Mammary microvascular endothelial cell (primary cell): Measurements from ENCODE around the gene FANCI. TPM values are rescaled to one million over a fixed set of nuclear protein-coding genes. Genes with fewer than 3 reads are reported as not detected.

Experiments used
- total RNA-seq: library from RNA; depleted of rRNA; stranded (reverse); fragments of >200 nt; gene quantifications from 2 replicates; pipeline ENCODE4 v1.2.3, GENCODE V29; 2015

FANCI gene
- total RNA-seq = 33.8 and 37.7 TPM in 2 replicates

DNA sequence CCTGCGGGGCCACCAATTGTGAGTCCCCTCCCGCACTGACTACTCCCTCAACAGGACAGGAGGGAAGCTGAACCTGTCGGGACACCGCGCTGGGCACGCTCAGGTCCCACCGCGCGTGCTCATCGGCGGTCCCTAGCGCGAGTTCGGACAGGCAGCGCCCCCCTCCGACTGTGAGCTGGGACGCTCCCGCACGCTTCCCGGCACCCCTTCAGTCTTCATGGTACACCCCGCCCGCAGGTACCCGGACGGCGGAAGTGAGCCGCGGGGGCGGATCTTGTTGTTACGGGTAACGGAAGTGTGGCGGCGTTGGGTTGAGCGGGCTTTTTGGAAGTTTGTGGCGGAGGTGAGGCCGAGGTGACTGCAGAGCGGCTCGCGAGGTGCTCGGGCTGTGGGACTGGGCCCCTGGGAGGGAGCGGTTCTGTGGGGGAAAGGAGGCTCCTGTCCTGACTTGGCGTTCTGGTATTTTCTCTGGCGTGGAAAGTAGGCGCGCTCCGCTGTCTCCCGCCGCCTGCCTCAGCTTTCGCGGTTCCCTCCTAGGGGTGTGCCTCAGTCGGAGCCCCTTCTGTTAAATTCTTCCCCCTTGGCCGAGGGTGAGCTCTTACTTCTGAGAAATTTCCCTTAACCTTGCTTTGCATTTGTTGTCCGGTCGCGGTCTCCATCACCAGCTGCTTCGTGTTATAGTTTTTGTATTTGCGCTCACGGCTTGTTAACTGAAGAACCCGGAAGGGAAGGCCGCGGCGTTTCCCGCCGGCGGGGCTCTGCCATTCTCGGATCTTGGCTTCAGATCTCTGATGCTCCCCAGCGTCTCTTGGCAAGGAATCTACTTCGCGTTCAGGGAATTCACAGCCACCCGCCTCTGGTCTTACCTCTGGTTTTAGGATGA, at the start of gene FANCI:
Gene FANCI (plus strand): TSS at position 289 of the 883 bp plus-strand sequence. CDS start 3,669 bp downstream, outside the sequence.

GRCh38 chr15:89221543-89221942, 22.2 kb upstream of the FANCI start, which contains the start of gene RLBP1:
Gene RLBP1, minus strand, starts transcription at chr15:89221579. Its CDS starts 2,604 bp downstream, at chr15:89218975.

GRCh38 chr15:89334510-89335297, 90.9 kb downstream of the FANCI start, which contains the start of gene POLG:
Gene POLG, minus strand, starts transcription at chr15:89334824. Its CDS starts 1,070 bp downstream, at chr15:89333754.

Other genes starting within 250 kb of the FANCI start
- 31.6 and 40.5 TPM in 2 replicates for gene ABHD2, start 155.5 kb upstream of the FANCI start, total RNA-seq
- gene RLBP1, start 22.4 kb upstream of the FANCI start, total RNA-seq = not detected in 2 replicates
- gene POLG, start 90.8 kb downstream of the FANCI start, total RNA-seq = 63.2 and 69.7 TPM in 2 replicates